T-cell (primary cell): ENCODE measurements around the gene DNAJC25. TPM values are rescaled to one million over a fixed set of nuclear protein-coding genes. Genes with fewer than 3 reads are reported as not detected.
A peak's percentile ranks its signal among the peaks of the same experiment; 100 is the strongest.
"Not testable (repeated sequence)": the region's sequence is repeated elsewhere in the genome, so short reads cannot be mapped to it uniquely, and the experiment has no call there.

Experiments
- ATAC-seq, 4 experiments: fragments of 200-7000 bp in 3 of 4; fragments of 150-1000 bp in 1 of 4; cut with Tn5 transposase; replicated peaks in 1 of 4; 1 replicate in 3 of 4; 2 replicates in 1 of 4; pipeline ENCODE4 v1.10.0; 2021; ENCODE audit warnings: moderate library complexity in 3 of 4, mild to moderate bottlenecking in 2 of 4, moderate number of reproducible peaks in 1 of 4
- CTCF ChIA-PET, 2 donors: fragments of 300-600 bp; sonication (Branson Sonifier 250); formaldehyde crosslinking; loops; one replicate each; lab custom pipeline; 2022; ENCODE audit warnings: antibody characterized with exemption in 2 of 2; lab: Charles Lee
- POLR2A ChIA-PET, 2 donors: fragments of 300-600 bp; sonication (Branson Sonifier 250); formaldehyde crosslinking; loops; one replicate each; lab custom pipeline; 2022; ENCODE audit warnings: antibody characterized with exemption in 2 of 2; lab: Charles Lee
- DNase-seq, 35 experiments: peaks; one replicate each; pipeline versions ENCODE4 v3.0.0 to v3.0.0-alpha.2; 2013 to 2023
- H3K27ac ChIP-seq: one replicate; pipeline ENCODE4 v1.5.1; 2013; ENCODE audit warnings: low read length
- H3K27me3 ChIP-seq, 2 experiments: replicated peaks in 1 of 2; 1 replicate in 1 of 2; 2 replicates in 1 of 2; pipeline versions ENCODE4 v1.6.1 to v1.7.0; 2013; ENCODE audit warnings: low read length in 1 of 2, mixed read lengths in 1 of 2; ENCODE audit not compliant: control insufficient read depth in 2 of 2, insufficient read depth in 2 of 2; ENCODE audit errors: extremely low read depth in 1 of 2
- H3K36me3 ChIP-seq, 2 donors: 1 replicate in 1 of 2; 2 replicates in 1 of 2; pipeline versions ENCODE4 v1.6.1 to v1.7.0; 2013; ENCODE audit warnings: low read length in 1 of 2; ENCODE audit not compliant: control insufficient read depth in 2 of 2, insufficient read depth in 1 of 2; ENCODE audit errors: extremely low read depth in 1 of 2
- H3K4me1 ChIP-seq, 2 experiments: 1 replicate in 1 of 2; 2 replicates in 1 of 2; pipeline versions ENCODE4 v1.6.1 to v1.7.0; 2013; ENCODE audit warnings: low read length in 2 of 2, mixed read lengths in 1 of 2; ENCODE audit not compliant: insufficient read depth in 2 of 2, control insufficient read depth in 1 of 2; ENCODE audit errors: extremely low read depth in 1 of 2
- H3K4me3 ChIP-seq, 2 donors: 1 replicate in 1 of 2; 2 replicates in 1 of 2; pipeline versions ENCODE4 v1.5.1 to v1.7.0; 2013; ENCODE audit warnings: mild to moderate bottlenecking in 2 of 2, low read length in 1 of 2, moderate library complexity in 1 of 2; ENCODE audit not compliant: control insufficient read depth in 1 of 2; ENCODE audit errors: extremely low read depth in 1 of 2
- H3K9me3 ChIP-seq: 2 replicates; pipeline ENCODE4 v1.7.0; 2013
- H3K27ac Mint-ChIP-seq, 2 donors: one replicate each; pipeline ENCODE4 v1.8.0; 2020 to 2021; ENCODE audit warnings: mild to moderate bottlenecking in 2 of 2, mixed read lengths in 2 of 2
- H3K27me3 Mint-ChIP-seq, 2 donors: one replicate each; pipeline ENCODE4 v1.8.0; 2021 to 2022; ENCODE audit warnings: mixed read lengths in 2 of 2
- H3K36me3 Mint-ChIP-seq: one replicate; pipeline ENCODE4 v1.8.0; 2021; ENCODE audit warnings: mixed read lengths
- H3K4me1 Mint-ChIP-seq, 3 donors: one replicate each; pipeline ENCODE4 v1.8.0; 2020 to 2022; ENCODE audit warnings: mixed read lengths in 3 of 3, mild to moderate bottlenecking in 1 of 3
- H3K4me3 Mint-ChIP-seq, 3 donors: one replicate each; pipeline ENCODE4 v1.8.0; 2020 to 2022; ENCODE audit warnings: mild to moderate bottlenecking in 3 of 3, mixed read lengths in 3 of 3, moderate library complexity in 3 of 3
- H3K9me3 Mint-ChIP-seq, 3 donors: one replicate each; pipeline ENCODE4 v1.8.0; 2020 to 2022; ENCODE audit warnings: mixed read lengths in 3 of 3
- WGBS: methylation state at CpG from one replicate; pipeline ENCODE4 v1.1.5; 2013; ENCODE audit warnings: missing lambda C conversion rate; ENCODE audit not compliant: insufficient coverage; 5-methylcytosine and 5-hydroxymethylcytosine counted together
- total RNA-seq, 35 experiments: library from RNA in 6 of 35; stranded (reverse) in 6 of 35; fragments of 120-200 nt in 1 of 35; gene quantifications; one replicate each; pipeline versions ENCODE4 v1.2.1 to v1.2.4 and lab custom pipeline; 2013 to 2026

DNAJC25 gene
- total RNA-seq, 5 donors from 2014 or later (not counting 1 experiment from before 2014, with no cell fraction given): 2.8 to 5.1 (median 3.6) TPM

- Mint-ChIP-seq H3K4me1 (peaks cover 37 to 43% (median 42%) of the 10 kb centered on the region in 3 donors), H3K9me3 (no peaks in the 10 kb centered on the region)
- 64% methylated on average over 4 of the region's 5 CpGs for WGBS
These were observed 32.2 kb downstream of the DNAJC25 start for GRCh38 chr9:111663301-111663823.

GRCh38 chr9:111668026-111668573 is 37.0 kb downstream of the DNAJC25 start:
- no peaks in the 10 kb centered on the region for H3K9me3 Mint-ChIP-seq
- ATAC-seq: no peak

More at GRCh38 chr9:111663301-111663823, 32.2 kb downstream of the DNAJC25 start:
- ATAC-seq (no peak), DNase-seq (no peak)
- Histone ChIP-seq H3K27me3 (no peaks in the 10 kb centered on the region), H3K36me3 (peaks cover 2 to 14% of the 10 kb centered on the region in 2 donors), H3K27ac (peak overlapping the region; percentile 42), H3K9me3 (no peaks in the 10 kb centered on the region), H3K4me1 (peaks cover 20 to 31% of the 10 kb centered on the region in 2 experiments), H3K4me3 (peak overlapping the region in 1 of 2 donors; percentile 86)
- Mint-ChIP-seq H3K36me3 (peaks cover 15% of the 10 kb centered on the region), H3K27me3 (no peaks in the 10 kb centered on the region), H3K27ac (peak overlapping the region; percentile 94 to 95), H3K4me3 (peak overlapping the region; percentile 93 to 96 (median 96))
- POLR2A ChIA-PET: interaction anchor here (0.7 to 0.8 kb wide), 2 partner anchors 499 to 1075 kb away, joined by 4 to 6 read pairs; no protein-coding TSS in a partner anchor
- CTCF ChIA-PET: no interaction called here

GRCh38 chr9:111668601-111669000 is 37.5 kb downstream of the DNAJC25 start:
- H3K4me3 ChIP-seq, H3K4me3 Mint-ChIP-seq, H3K27me3 ChIP-seq, DNase-seq, CTCF ChIA-PET, POLR2A ChIA-PET, H3K27ac Mint-ChIP-seq, H3K27ac ChIP-seq, H3K9me3 Mint-ChIP-seq, H3K9me3 ChIP-seq, ATAC-seq, H3K4me1 ChIP-seq, H3K27me3 Mint-ChIP-seq: not testable (repeated sequence)
- peaks cover 31% of the 10 kb centered on the region for H3K36me3 Mint-ChIP-seq
- no CpG with 5 or more reads among the region's 11 CpGs for WGBS
- peaks cover 12 to 16% (median 16%) of the 10 kb centered on the region in 3 donors for H3K4me1 Mint-ChIP-seq
- H3K36me3 ChIP-seq: peaks cover 2 to 25% of the 10 kb centered on the region in 2 donors

More at GRCh38 chr9:111668026-111668573, 37.0 kb downstream of the DNAJC25 start:
- H3K4me1 ChIP-seq: peaks cover 12 to 13% of the 10 kb centered on the region in 2 experiments
- Mint-ChIP-seq H3K27me3 (no peaks in the 10 kb centered on the region), H3K27ac (no peak overlapping the region), H3K4me1 (peaks cover 17 to 21% (median 21%) of the 10 kb centered on the region in 3 donors), H3K4me3 (no peak overlapping the region), H3K36me3 (peaks cover 31% of the 10 kb centered on the region)
- H3K27ac ChIP-seq: no peak overlapping the region
- H3K4me3 ChIP-seq: no peak overlapping the region
- H3K9me3 ChIP-seq: no peaks in the 10 kb centered on the region
- ChIA-PET POLR2A (no interaction called here), CTCF (no interaction called here)
- peaks cover 2 to 25% of the 10 kb centered on the region in 2 donors for H3K36me3 ChIP-seq
- WGBS: 100% methylated on average over 1 of the region's 1 CpG
- no peaks in the 10 kb centered on the region for H3K27me3 ChIP-seq
- DNase-seq: no peak

- WGBS: 100% methylated on average over 1 of the region's 2 CpGs
- CTCF ChIA-PET: no interaction called here
- no peaks in the 10 kb centered on the region for H3K27me3 ChIP-seq
- H3K9me3 Mint-ChIP-seq: no peaks in the 10 kb centered on the region
- no peaks in the 10 kb centered on the region for H3K4me1 ChIP-seq
- no peaks in the 10 kb centered on the region for H3K9me3 ChIP-seq
- H3K36me3 Mint-ChIP-seq: peaks cover 42% of the 10 kb centered on the region
- H3K4me3 ChIP-seq: no peak overlapping the region
- no peak overlapping the region for H3K4me3 Mint-ChIP-seq
- peaks cover 6 to 7% of the 10 kb centered on the region in 2 donors for H3K36me3 ChIP-seq
- H3K27ac Mint-ChIP-seq: no peak overlapping the region
- no peaks in the 10 kb centered on the region for H3K4me1 Mint-ChIP-seq
- POLR2A ChIA-PET: no interaction called here
- DNase-seq: no peak
- H3K27ac ChIP-seq: no peak overlapping the region
- no peaks in the 10 kb centered on the region for H3K27me3 Mint-ChIP-seq
- no peak for ATAC-seq
These were observed 43.2 kb downstream of the DNAJC25 start for GRCh38 chr9:111674319-111674718.

GRCh38 chr9:111676116-111676515 is 45.0 kb downstream of the DNAJC25 start:
- CTCF ChIA-PET: interaction anchor here in 1 of 2 donors (0.6 kb wide), 1 partner anchor 201 kb away, joined by 5 read pairs; no protein-coding TSS in a partner anchor

GRCh38 chr9:111678293-111678692 is 47.2 kb downstream of the DNAJC25 start:
- peaks cover 33% of the 10 kb centered on the region for H3K36me3 Mint-ChIP-seq
- Histone ChIP-seq H3K27me3 (no peaks in the 10 kb centered on the region), H3K4me3 (no peak overlapping the region), H3K4me1 (no peaks in the 10 kb centered on the region), H3K36me3 (peaks cover 4 to 7% of the 10 kb centered on the region in 2 donors), H3K27ac (no peak overlapping the region), H3K9me3 (no peaks in the 10 kb centered on the region)
- no peak overlapping the region for H3K4me3 Mint-ChIP-seq
- H3K27me3 Mint-ChIP-seq: no peaks in the 10 kb centered on the region
- H3K4me1 Mint-ChIP-seq: no peaks in the 10 kb centered on the region
- ATAC-seq: no peak
- H3K9me3 Mint-ChIP-seq: no peaks in the 10 kb centered on the region
- H3K27ac Mint-ChIP-seq: no peak overlapping the region
- ChIA-PET POLR2A (no interaction called here), CTCF (no interaction called here)
- DNase-seq: no peak
- WGBS: 96% methylated on average over 4 of the region's 5 CpGs

More at GRCh38 chr9:111676116-111676515, 45.0 kb downstream of the DNAJC25 start:
- Mint-ChIP-seq H3K4me1 (no peaks in the 10 kb centered on the region), H3K9me3 (no peaks in the 10 kb centered on the region), H3K27me3 (no peaks in the 10 kb centered on the region), H3K27ac (no peak overlapping the region), H3K4me3 (no peak overlapping the region), H3K36me3 (peaks cover 36% of the 10 kb centered on the region)
- no peaks in the 10 kb centered on the region for H3K9me3 ChIP-seq
- POLR2A ChIA-PET: no interaction called here
- H3K27ac ChIP-seq: no peak overlapping the region
- no peaks in the 10 kb centered on the region for H3K4me1 ChIP-seq
- no peak overlapping the region for H3K4me3 ChIP-seq
- ATAC-seq (no peak), DNase-seq (no peak)
- peaks cover 4 to 7% of the 10 kb centered on the region in 2 donors for H3K36me3 ChIP-seq
- WGBS: no CpG with 5 or more reads among the region's 3 CpGs
- no peaks in the 10 kb centered on the region for H3K27me3 ChIP-seq
